K562 (cell line): ENCODE data around the gene KLHL22. TPM values are rescaled to one million over a fixed set of nuclear protein-coding genes. Genes with fewer than 3 reads are reported as not detected.

Experiments used
- ARID1B ChIP-seq: fragments of 450-650 bp; IDR thresholded peaks from 2 replicates; pipeline ENCODE4 v1.6.1; 2016; ENCODE audit warnings: antibody characterized with exemption, mild to moderate bottlenecking, inconsistent platforms
- CCNT2 ChIP-seq: IDR thresholded peaks from 2 replicates; pipeline ENCODE4 v1.6.1; 2011; ENCODE audit warnings: borderline replicate concordance, low read depth, mild to moderate bottlenecking, moderate library complexity, mixed read lengths, low read length; ENCODE audit not compliant: insufficient read length; ENCODE audit errors: extremely low read depth
- DIDO1 ChIP-seq: fragments of 450-650 bp; IDR thresholded peaks from 2 replicates; pipeline ENCODE4 v1.6.1; 2016; ENCODE audit warnings: low read depth, missing biosample characterization, missing genetic modification characterization
- DPF2 ChIP-seq: fragments of 450-650 bp; IDR thresholded peaks from 2 replicates; pipeline ENCODE4 v1.6.1; 2016
- EWSR1 ChIP-seq: fragments of 450-650 bp; IDR thresholded peaks from 2 replicates; pipeline ENCODE4 v1.6.1; 2018; ENCODE audit warnings: borderline replicate concordance, mild to moderate bottlenecking, low read depth, moderate library complexity; ENCODE audit not compliant: partially characterized antibody
- HSF4 ChIP-seq: fragments of 250-450 bp; sonication (Bioruptor Pico); IDR thresholded peaks from 2 replicates; pipeline ENCODE4 v2.1.2; 2022; ENCODE audit warnings: mild to moderate bottlenecking, moderate library complexity, borderline replicate concordance
- KHSRP ChIP-seq: fragments of 450-650 bp; IDR thresholded peaks from 2 replicates; pipeline ENCODE4 v1.6.1; 2017
- KLF1 ChIP-seq: fragments of 450-650 bp; IDR thresholded peaks from 2 replicates; pipeline ENCODE4 v1.6.1; 2016; ENCODE audit warnings: missing genetic modification characterization, missing compliant biosample characterization
- KLF6 ChIP-seq: fragments of 250-450 bp; sonication (Bioruptor Pico); IDR thresholded peaks from 2 replicates; pipeline ENCODE4 v1.4.0; 2020; ENCODE audit warnings: mild to moderate bottlenecking, moderate library complexity, borderline replicate concordance
- NFXL1 ChIP-seq: fragments of 450-650 bp; formaldehyde crosslinking; IDR thresholded peaks from 2 replicates; pipeline ENCODE4 v1.4.0; 2021; ENCODE audit warnings: mild to moderate bottlenecking
- TAF1 ChIP-seq: IDR thresholded peaks from 2 replicates; pipeline ENCODE4 v1.6.1; 2011; ENCODE audit warnings: mild to moderate bottlenecking, low read length, moderate library complexity; ENCODE audit not compliant: insufficient read depth, control insufficient read depth, severe bottlenecking; ENCODE audit errors: extremely low read depth
- TCF3 ChIP-seq: sonication (generic); formaldehyde crosslinking; IDR thresholded peaks from 2 replicates; pipeline ENCODE4 v1.4.0; 2020; ENCODE audit warnings: mild to moderate bottlenecking, missing genetic modification reagents
- TRIM24 ChIP-seq, 2 experiments: fragments of 450-650 bp; IDR thresholded peaks; 2 replicates each; pipeline ENCODE4 v1.6.1; 2016
- ZNF146 ChIP-seq: IDR thresholded peaks from one replicate; pipeline ENCODE4 v1.6.1; 2018; ENCODE audit warnings: missing compliant biosample characterization; ENCODE audit not compliant: unreplicated experiment
- ZNF239 ChIP-seq: fragments of 250-450 bp; sonication (Bioruptor Pico); IDR thresholded peaks from 2 replicates; pipeline ENCODE4 v1.4.0; 2020; ENCODE audit warnings: mild to moderate bottlenecking
- polyA plus RNA-seq, 8 experiments: library from polyadenylated mRNA; depleted of rRNA in 4 of 8; stranded (reverse) in 5 of 8; unstranded in 3 of 8; fragments of >200 nt; fragmentation: Nextera tagmentation in 2 of 8; fragmentation: Illumina TruSeq in 1 of 8; extraction: Ambion mirVana in 2 of 8; extraction: Trizol in 1 of 8; gene quantifications; 2 replicates each; pipeline versions ENCODE4 v1.2.1 to v1.2.3, GENCODE V29; 2011 to 2014; ENCODE audit warnings: inconsistent platforms in 1 of 8, missing spikeins in 1 of 8
- total RNA-seq, 7 experiments: library from RNA; depleted of rRNA in 6 of 7; stranded (reverse); fragments of >200 nt in 6 of 7; fragmentation: Illumina TruSeq in 2 of 7; extraction: Trizol in 2 of 7; gene quantifications; 2 replicates each; pipeline versions ENCODE4 v1.2.1 to v1.2.3, GENCODE V29; 2011 to 2021; ENCODE audit warnings: low replicate concordance in 1 of 7
- TF ChIP-seq, protein P1 (sequence below): fragments of 450-650 bp; formaldehyde crosslinking; IDR thresholded peaks from 2 replicates; pipeline ENCODE4 v1.4.0; 2020; ENCODE audit warnings: mild to moderate bottlenecking, moderate library complexity
- TF ChIP-seq, protein P2 (sequence below): sonication (generic); formaldehyde crosslinking; IDR thresholded peaks from 2 replicates; pipeline ENCODE4 v1.8.0; 2022; ENCODE audit warnings: mild to moderate bottlenecking, missing genetic modification reagents, borderline replicate concordance
- TF ChIP-seq, protein P3 (sequence below): fragments of 450-650 bp; IDR thresholded peaks from 2 replicates; pipeline ENCODE4 v1.6.1; 2017; ENCODE audit warnings: antibody characterized with exemption, mild to moderate bottlenecking
- TF ChIP-seq, protein P4 (sequence below): fragments of 450-650 bp; conservative IDR thresholded peaks from 2 replicates; pipeline ENCODE4 v1.6.1; 2016; ENCODE audit warnings: missing genetic modification characterization, low read depth, mild to moderate bottlenecking, missing compliant biosample characterization, moderate library complexity

Gene KLHL22
- total and polyA plus RNA-seq, 9 of the 15 experiments (the other 6 are each of a cell fraction or from before 2014, with no cell fraction given) = 1.3 to 25.6 (median 15.2) TPM

DNA sequence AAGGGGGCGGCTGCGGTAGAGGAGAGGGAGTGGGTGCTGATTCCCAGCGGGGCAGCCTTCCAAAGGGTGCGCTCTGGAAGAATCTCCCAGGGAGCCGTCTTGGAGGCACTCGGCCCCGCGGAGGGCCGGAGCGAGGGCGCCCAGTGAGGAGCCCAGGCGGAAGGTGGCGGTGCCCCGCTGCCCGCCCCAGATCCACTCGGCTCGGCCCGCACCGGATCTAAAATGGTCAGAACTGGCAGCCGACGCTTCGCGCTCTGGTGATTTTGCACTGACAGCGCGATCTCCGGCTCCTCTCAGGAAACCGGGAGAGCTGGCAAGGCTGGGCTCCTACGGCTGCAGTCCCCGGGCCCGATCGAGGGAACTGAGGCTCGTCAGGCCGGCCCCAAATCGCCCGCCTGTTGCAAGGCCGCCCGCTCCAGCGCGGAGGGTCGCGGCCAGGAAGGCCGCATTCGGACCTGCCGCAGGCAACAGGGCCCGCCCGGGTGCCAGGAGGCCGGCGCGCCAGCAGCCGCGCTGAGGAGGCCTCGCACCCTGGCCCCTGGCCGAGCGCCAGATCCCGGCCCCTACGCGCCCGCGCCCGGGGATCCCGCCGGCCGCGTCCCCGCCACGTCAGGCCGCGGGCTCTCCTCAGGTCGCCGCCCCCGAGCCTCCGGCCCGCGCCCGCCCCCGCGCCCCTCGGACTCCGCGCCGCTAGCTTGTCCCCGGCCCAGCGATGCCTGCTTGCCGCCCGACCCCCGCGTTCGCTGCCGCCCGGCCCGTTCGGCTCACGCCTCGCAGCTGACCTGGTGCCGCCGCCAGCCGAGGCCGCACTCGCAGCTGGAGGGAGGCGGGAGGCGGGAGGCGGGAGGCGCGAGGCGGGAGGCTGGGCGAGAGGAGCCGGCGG, at the start of gene KLHL22 (continued):
- TF ChIP-seq, protein P1, sequence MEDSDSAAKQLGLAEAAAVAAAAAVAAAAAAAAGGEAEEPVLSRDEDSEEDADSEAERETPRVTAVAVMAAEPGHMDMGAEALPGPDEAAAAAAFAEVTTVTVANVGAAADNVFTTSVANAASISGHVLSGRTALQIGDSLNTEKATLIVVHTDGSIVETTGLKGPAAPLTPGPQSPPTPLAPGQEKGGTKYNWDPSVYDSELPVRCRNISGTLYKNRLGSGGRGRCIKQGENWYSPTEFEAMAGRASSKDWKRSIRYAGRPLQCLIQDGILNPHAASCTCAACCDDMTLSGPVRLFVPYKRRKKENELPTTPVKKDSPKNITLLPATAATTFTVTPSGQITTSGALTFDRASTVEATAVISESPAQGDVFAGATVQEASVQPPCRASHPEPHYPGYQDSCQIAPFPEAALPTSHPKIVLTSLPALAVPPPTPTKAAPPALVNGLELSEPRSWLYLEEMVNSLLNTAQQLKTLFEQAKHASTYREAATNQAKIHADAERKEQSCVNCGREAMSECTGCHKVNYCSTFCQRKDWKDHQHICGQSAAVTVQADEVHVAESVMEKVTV = no peak
- peak; percentile 25 for TF ChIP-seq ZNF146
- TF ChIP-seq TAF1 = peak; percentile 85
- no peak for TF ChIP-seq KHSRP
- TF ChIP-seq, protein P2, sequence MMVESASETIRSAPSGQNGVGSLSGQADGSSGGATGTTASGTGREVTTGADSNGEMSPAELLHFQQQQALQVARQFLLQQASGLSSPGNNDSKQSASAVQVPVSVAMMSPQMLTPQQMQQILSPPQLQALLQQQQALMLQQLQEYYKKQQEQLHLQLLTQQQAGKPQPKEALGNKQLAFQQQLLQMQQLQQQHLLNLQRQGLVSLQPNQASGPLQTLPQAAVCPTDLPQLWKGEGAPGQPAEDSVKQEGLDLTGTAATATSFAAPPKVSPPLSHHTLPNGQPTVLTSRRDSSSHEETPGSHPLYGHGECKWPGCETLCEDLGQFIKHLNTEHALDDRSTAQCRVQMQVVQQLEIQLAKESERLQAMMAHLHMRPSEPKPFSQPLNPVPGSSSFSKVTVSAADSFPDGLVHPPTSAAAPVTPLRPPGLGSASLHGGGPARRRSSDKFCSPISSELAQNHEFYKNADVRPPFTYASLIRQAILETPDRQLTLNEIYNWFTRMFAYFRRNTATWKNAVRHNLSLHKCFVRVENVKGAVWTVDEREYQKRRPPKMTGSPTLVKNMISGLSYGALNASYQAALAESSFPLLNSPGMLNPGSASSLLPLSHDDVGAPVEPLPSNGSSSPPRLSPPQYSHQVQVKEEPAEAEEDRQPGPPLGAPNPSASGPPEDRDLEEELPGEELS (CRISPR knock-in tag) = no peak
- no peak for TF ChIP-seq DPF2
- no peak for TF ChIP-seq TRIM24 (IDR thresholded peaks at IDR 0.05)
- no peak for TF ChIP-seq DIDO1
- no peak for TF ChIP-seq NFXL1
- peak; percentile 27 for TF ChIP-seq CCNT2
- TF ChIP-seq, protein P3, sequence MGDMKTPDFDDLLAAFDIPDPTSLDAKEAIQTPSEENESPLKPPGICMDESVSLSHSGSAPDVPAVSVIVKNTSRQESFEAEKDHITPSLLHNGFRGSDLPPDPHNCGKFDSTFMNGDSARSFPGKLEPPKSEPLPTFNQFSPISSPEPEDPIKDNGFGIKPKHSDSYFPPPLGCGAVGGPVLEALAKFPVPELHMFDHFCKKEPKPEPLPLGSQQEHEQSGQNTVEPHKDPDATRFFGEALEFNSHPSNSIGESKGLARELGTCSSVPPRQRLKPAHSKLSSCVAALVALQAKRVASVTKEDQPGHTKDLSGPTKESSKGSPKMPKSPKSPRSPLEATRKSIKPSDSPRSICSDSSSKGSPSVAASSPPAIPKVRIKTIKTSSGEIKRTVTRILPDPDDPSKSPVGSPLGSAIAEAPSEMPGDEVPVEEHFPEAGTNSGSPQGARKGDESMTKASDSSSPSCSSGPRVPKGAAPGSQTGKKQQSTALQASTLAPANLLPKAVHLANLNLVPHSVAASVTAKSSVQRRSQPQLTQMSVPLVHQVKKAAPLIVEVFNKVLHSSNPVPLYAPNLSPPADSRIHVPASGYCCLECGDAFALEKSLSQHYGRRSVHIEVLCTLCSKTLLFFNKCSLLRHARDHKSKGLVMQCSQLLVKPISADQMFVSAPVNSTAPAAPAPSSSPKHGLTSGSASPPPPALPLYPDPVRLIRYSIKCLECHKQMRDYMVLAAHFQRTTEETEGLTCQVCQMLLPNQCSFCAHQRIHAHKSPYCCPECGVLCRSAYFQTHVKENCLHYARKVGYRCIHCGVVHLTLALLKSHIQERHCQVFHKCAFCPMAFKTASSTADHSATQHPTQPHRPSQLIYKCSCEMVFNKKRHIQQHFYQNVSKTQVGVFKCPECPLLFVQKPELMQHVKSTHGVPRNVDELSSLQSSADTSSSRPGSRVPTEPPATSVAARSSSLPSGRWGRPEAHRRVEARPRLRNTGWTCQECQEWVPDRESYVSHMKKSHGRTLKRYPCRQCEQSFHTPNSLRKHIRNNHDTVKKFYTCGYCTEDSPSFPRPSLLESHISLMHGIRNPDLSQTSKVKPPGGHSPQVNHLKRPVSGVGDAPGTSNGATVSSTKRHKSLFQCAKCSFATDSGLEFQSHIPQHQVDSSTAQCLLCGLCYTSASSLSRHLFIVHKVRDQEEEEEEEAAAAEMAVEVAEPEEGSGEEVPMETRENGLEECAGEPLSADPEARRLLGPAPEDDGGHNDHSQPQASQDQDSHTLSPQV = no peak
- no peak for TF ChIP-seq EWSR1
- no peak for TF ChIP-seq KLF6 (CRISPR knock-in tag)
- no peak for TF ChIP-seq ZNF239 (CRISPR knock-in tag)
- TF ChIP-seq, protein P4, sequence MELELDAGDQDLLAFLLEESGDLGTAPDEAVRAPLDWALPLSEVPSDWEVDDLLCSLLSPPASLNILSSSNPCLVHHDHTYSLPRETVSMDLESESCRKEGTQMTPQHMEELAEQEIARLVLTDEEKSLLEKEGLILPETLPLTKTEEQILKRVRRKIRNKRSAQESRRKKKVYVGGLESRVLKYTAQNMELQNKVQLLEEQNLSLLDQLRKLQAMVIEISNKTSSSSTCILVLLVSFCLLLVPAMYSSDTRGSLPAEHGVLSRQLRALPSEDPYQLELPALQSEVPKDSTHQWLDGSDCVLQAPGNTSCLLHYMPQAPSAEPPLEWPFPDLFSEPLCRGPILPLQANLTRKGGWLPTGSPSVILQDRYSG = no peak
- TF ChIP-seq TCF3 (CRISPR knock-in tag) = no peak
- TF ChIP-seq HSF4 (CRISPR knock-in tag) = 0 out of 2 replicates have a peak, but pooled peaks have one; percentile 70
- peak; percentile 76; the same call in 1 of the 2 replicates for TF ChIP-seq KLF1 (tag)
- TF ChIP-seq ARID1B = no peak
